SH-SY5Y (cell line): ENCODE data around the gene DNAI7.

Source experiments
- GATA2 ChIP-seq: IDR thresholded peaks from 2 replicates; pipeline ENCODE4 v1.6.1; 2011; ENCODE audit warnings: mild to moderate bottlenecking, low read depth, low read length
- GATA3 ChIP-seq: IDR thresholded peaks from 2 replicates; pipeline ENCODE4 v1.6.1; 2011; ENCODE audit warnings: low read depth, mild to moderate bottlenecking, low read length, moderate library complexity

- TF ChIP-seq GATA2 (no peak), GATA3 (no peak)
Observed at GRCh38 chr12:25194722-25195055, 271 bp downstream of the DNAI7 start.
